Measurements from ENCODE around the gene HDAC1. TPM values are rescaled to one million over a fixed set of nuclear protein-coding genes. Genes with fewer than 3 reads are reported as not detected.

The HDAC1 gene
- total and polyA plus RNA-seq, 10 of the 15 experiments (the other 5 are each of a cell fraction or from before 2014, with no cell fraction given), result 147 to 331 (median 168) TPM

- no peak for ATAC-seq
- no TSS peak for BruUV-seq (replicated peaks)
- Histone ChIP-seq H2AFZ (ENCODE audit: control insufficient read depth, low read depth, low read length) (no peak overlapping the region), H3K27me3 (replicated peaks in 1 of 2; ENCODE audit: control insufficient read depth in 2 of 2, insufficient read depth in 2 of 2, low read length in 1 of 2) (no peaks in the 10 kb centered on the region), H3K9ac (ENCODE audit: control insufficient read depth, insufficient read depth, low read length) (no peak overlapping the region), H3K9me3 (replicated peaks; ENCODE audit: control insufficient read depth, insufficient read depth, low read length) (no peaks in the 10 kb centered on the region), H3K27ac (ENCODE audit: control insufficient read depth, insufficient read depth) (no peak overlapping the region), H4K20me1 (ENCODE audit: control insufficient read depth, insufficient read depth) (no peaks in the 10 kb centered on the region), H3K4me1 (ENCODE audit: control insufficient read depth, insufficient read depth, low read length) (peaks cover 40% of the 10 kb centered on the region), H3K4me3 (no peak overlapping the region), H3K79me2 (ENCODE audit: control insufficient read depth, insufficient read depth, low read length) (no peaks in the 10 kb centered on the region; the same call in 1 of the 2 replicates), H3K36me3 (ENCODE audit: control insufficient read depth in 2 of 2, insufficient read depth in 2 of 2, low read length in 1 of 2) (no peaks in the 10 kb centered on the region), H3K4me2 (ENCODE audit: control insufficient read depth, insufficient read depth) (0 out of 2 replicates have a peak overlapping the region, but pooled peaks have one; percentile 2)
- intact Hi-C loops (cut with micrococcal nuclease; ENCODE audit: unreplicated experiment), result no loop called here
- ChIA-PET CTCF (interaction anchor here (1.0 to 1.3 kb wide), 2 partner anchors 127 to 178 kb away, joined by 3 read pairs; no protein-coding TSS in a partner anchor), RAD21 (ENCODE audit: unreplicated experiment) (no interaction called here), SMC1A (ENCODE audit: uncharacterized antibody, unreplicated experiment) (interaction anchor here (1.0 to 1.2 kb wide), 2 partner anchors 10 to 23 kb away, joined by 3 read pairs; no protein-coding TSS in a partner anchor), POLR2A (interaction anchor here (1.2 kb wide), 1 partner anchor 14 kb away, joined by 3 read pairs; no protein-coding TSS in a partner anchor)
- no peak for FAIRE-seq
- no peak for DNase-seq (ENCODE audit: low read depth, low spot score)
- 73% methylated on average over 10 of the region's 10 CpGs for WGBS (ENCODE audit: insufficient coverage, insufficient replicate concordance, low lambda C conversion rate, missing lambda C conversion rate)
- TF ChIP-seq IRF3 (IDR thresholded peaks at IDR 0.05) (no peak), TCF12 (IDR thresholded peaks at IDR 0.05; ENCODE audit: low read depth, low read length) (no peak), ZNF207 (IDR thresholded peaks at IDR 0.05; ENCODE audit: borderline replicate concordance) (no peak), MEF2B (IDR thresholded peaks at IDR 0.05; ENCODE audit: partially characterized antibody, poor library complexity, severe bottlenecking) (no peak), TARDBP (IDR thresholded peaks at IDR 0.05; ENCODE audit: borderline replicate concordance) (no peak), EZH2 (IDR thresholded peaks at IDR 0.05; ENCODE audit: borderline replicate concordance, control insufficient read depth, low read depth, low read length) (no peak), KLF5 (IDR thresholded peaks at IDR 0.05; ENCODE audit: partially characterized antibody) (no peak), TAF1 (IDR thresholded peaks at IDR 0.05; ENCODE audit: borderline replicate concordance, low read depth, low read length) (no peak), HDGF (IDR thresholded peaks at IDR 0.05) (no peak), MAX (IDR thresholded peaks at IDR 0.05; ENCODE audit: low read depth, low read length) (no peak), BRCA1 (IDR thresholded peaks at IDR 0.05; ENCODE audit: low read depth, low read length) (no peak), SIN3A (IDR thresholded peaks at IDR 0.05; ENCODE audit: low read depth, low read length) (no peak), IKZF2 (IDR thresholded peaks at IDR 0.05) (no peak), PAX8 (IDR thresholded peaks at IDR 0.05) (no peak), ELK1 (IDR thresholded peaks at IDR 0.05; ENCODE audit: low read depth, low read length) (no peak), PRDM15 (CRISPR knock-in tag; IDR thresholded peaks at IDR 0.05) (no peak), STAT1 (conservative IDR thresholded peaks at IDR 0.05) (no peak), BCL11A (IDR thresholded peaks at IDR 0.05; ENCODE audit: low read depth, low read length) (no peak)
- in situ Hi-C loops (cut with MboI), result no loop called here
Measured at GRCh38 chr1:32342704-32343103, 50.8 kb downstream of the HDAC1 start.

Measured in GM12878 (cell line).